ENCODE results near the gene IFNAR2.

DNA sequence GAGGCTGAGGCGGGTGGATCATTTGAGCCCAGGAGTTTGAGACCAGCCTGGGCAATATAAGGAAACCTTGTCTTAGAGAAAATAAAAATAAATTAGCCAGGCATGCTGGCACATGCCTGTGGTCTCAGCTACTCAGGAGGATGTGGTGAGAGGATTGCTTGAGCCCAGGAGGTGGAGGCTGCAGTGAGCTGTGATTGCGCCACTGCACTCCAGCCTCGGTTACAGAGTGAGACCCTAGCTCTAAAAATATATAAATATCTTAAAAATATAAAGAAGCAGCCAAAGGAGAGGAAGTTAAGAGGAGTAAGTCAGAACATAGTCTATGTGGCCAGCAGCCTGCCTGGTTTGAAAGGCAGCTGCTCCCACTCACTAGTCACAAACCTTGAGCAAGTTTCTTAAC, 31.9 kb downstream of the IFNAR2 start:
- TF ChIP-seq CTCF (IDR thresholded peaks at IDR 0.05) (no peak), POLR2A (IDR thresholded peaks at IDR 0.05) (no peak)
